ENCODE results near the gene FCAMR.
A peak's percentile ranks its signal among the peaks of the same experiment; 100 is the strongest.

The FCAMR gene

GRCh38 chr1:207002724-207003146 is 32.5 kb upstream of the FCAMR start:
- DNase-seq = no peak
- in situ Hi-C loops (cut with HindIII; ENCODE audit: low pct_ligation_motif_present, low pct_unique_long_range_greater_than_20kb, low sequenced_read_pairs) = no loop called here

GRCh38 chr1:207001492-207002245 is 31.4 kb upstream of the FCAMR start:
- no peak for DNase-seq
- in situ Hi-C loops (cut with HindIII; ENCODE audit: low pct_ligation_motif_present, low pct_unique_long_range_greater_than_20kb, low sequenced_read_pairs) = no loop called here

DNA sequence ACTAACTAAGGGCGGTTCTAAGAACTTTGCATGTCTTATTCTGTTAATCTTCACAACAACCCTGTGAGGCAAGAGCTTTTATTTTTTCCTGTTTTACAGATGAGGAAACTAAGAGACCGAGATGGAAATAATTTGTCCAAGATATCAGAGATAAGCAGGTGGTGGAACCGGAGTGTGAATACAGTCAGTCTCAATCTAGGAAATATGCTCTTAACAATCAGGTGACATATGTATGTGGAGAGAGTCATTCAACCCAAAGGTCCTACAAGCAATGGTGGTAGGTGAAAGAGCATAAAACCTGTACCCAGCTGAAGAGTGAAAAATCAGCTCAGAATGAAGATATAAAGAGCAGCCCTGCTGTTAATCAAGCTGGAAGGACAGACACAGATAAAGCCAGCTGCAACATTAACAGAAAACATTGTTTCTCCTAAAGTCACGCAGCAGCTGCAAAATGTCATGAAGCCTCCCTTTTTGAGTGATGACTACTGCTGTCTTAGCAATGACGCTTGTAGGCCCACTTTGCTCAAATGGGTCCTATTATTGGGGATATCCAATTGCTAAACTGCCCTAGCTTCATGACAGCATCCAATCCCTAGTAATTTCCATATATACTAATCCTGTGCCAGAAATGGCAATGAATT is 30.5 kb upstream of the FCAMR start:
- DNase-seq = no peak
- in situ Hi-C loops (cut with HindIII; ENCODE audit: low pct_ligation_motif_present, low pct_unique_long_range_greater_than_20kb, low sequenced_read_pairs) = no loop called here

DNA sequence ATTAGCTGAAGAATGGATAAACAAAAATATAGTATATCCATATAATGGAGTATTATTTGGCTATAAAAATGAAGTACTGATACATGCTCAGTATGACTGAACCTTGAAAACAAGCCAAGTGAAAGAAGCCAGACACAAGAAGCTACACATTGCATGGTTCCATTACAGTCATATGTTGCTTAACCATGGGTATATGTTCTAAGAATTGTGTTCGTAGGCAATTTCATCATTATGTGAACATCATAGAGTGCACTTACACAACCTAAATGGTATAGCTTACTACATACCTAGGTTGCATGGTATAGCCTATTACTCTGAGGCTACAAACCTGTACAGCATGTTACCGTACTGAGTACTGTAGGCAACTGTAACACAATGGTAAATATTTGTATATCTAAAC is 28.6 kb upstream of the FCAMR start:
- in situ Hi-C loops (cut with HindIII; ENCODE audit: low pct_ligation_motif_present, low pct_unique_long_range_greater_than_20kb, low sequenced_read_pairs) = no loop called here
- DNase-seq = no peak

DNA sequence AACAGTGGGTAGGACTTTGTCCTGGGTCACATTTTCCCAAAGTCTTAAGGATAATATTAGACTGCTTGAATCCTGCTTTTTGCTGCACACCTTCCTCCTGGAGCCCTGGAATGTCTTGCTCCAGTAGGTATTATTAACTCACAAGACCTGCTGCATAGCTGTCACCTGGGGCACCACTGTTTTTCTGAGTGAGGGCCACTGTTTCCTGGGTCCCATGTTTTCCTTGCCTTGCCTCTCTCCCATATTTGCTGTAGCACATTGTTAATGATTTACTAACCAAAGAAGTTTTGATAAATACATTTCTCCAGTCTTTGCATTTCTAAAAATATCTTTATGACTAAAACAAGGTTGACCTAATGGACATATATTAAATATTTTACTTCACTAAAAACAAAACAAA is 22.5 kb upstream of the FCAMR start:
- in situ Hi-C loops (cut with HindIII; ENCODE audit: low pct_ligation_motif_present, low pct_unique_long_range_greater_than_20kb, low sequenced_read_pairs) = no loop called here
- DNase-seq = no peak

- in situ Hi-C loops (cut with HindIII; ENCODE audit: low pct_ligation_motif_present, low pct_unique_long_range_greater_than_20kb, low sequenced_read_pairs) = no loop called here
- no peak for DNase-seq
Observed at GRCh38 chr1:206987873-206988272, 17.6 kb upstream of the FCAMR start.

- DNase-seq = no peak
- in situ Hi-C loops (cut with HindIII; ENCODE audit: low pct_ligation_motif_present, low pct_unique_long_range_greater_than_20kb, low sequenced_read_pairs) = no loop called here
Observed at GRCh38 chr1:206986885-206987284, 16.6 kb upstream of the FCAMR start.

GRCh38 chr1:206986402-206986801 is 16.1 kb upstream of the FCAMR start:
- in situ Hi-C loops (cut with HindIII; ENCODE audit: low pct_ligation_motif_present, low pct_unique_long_range_greater_than_20kb, low sequenced_read_pairs) = no loop called here
- DNase-seq = no peak

DNA sequence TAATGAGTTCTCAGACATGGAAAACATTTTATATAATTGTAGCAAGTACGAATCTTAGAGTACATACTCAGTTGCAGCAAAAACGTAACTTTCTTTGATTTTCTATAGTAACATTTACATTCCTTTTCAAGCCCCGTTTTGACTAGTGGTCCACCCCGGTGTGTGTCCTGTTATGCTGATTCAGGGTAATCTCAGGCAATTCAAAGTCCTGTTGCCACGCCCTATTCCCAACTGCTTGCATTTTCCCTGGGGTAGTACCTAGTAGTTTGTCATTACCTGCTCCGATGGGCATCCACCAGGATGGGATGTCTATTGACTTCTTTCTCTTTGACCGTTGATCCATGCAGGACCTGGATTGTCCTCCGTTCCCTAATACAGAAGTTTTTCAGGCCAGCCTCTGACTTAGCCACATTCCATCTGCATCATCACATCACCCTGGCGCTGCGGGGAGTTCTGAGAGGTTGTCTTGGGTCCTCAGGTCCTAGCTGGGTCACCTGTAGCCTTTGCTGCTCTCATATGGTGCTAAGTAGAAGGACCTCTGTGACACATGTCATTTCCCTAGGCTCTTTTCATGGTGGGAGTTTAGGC is 15.0 kb upstream of the FCAMR start:
- in situ Hi-C loops (cut with HindIII; ENCODE audit: low pct_ligation_motif_present, low pct_unique_long_range_greater_than_20kb, low sequenced_read_pairs) = no loop called here
- DNase-seq = no peak

- peak; percentile 71 for DNase-seq
- in situ Hi-C loops (cut with HindIII; ENCODE audit: low pct_ligation_motif_present, low pct_unique_long_range_greater_than_20kb, low sequenced_read_pairs) = no loop called here
Observed at GRCh38 chr1:206982216-206982615, 12.0 kb upstream of the FCAMR start.

- DNase-seq = peak; percentile 59
Observed at GRCh38 chr1:206979379-206980043, 9.3 kb upstream of the FCAMR start.

DNA sequence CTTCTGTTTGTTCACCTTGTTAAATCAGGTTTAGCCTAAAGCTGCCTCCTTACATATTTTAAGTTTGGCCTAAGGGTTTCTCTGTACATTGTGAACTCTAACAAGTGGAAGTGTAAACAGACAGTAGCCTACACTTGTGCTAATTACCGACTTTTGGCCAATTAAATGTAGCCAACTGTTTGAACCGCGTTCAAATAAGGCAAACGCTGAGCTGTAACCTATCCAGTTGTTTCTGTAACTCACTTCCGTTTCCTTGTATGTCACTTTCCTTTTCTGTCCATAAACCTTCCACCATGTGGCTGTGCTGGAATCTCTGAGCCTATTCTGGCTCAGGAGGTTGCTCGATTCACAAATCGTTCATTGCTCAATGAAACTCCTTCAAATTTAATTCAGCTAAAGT is 8.0 kb upstream of the FCAMR start:
- in situ Hi-C loops (cut with HindIII; ENCODE audit: low pct_ligation_motif_present, low pct_unique_long_range_greater_than_20kb, low sequenced_read_pairs) = no loop called here

More at GRCh38 chr1:206979379-206980043, 9.3 kb upstream of the FCAMR start:
- in situ Hi-C loops (cut with HindIII; ENCODE audit: low pct_ligation_motif_present, low pct_unique_long_range_greater_than_20kb, low sequenced_read_pairs) = no loop called here

GRCh38 chr1:206975306-206975705 is 5.0 kb upstream of the FCAMR start:
- in situ Hi-C loops (cut with HindIII; ENCODE audit: low pct_ligation_motif_present, low pct_unique_long_range_greater_than_20kb, low sequenced_read_pairs) = no loop called here
- no peak for DNase-seq

More for the DNA sequence above, 8.0 kb upstream of the FCAMR start:
- DNase-seq = no peak

DNA sequence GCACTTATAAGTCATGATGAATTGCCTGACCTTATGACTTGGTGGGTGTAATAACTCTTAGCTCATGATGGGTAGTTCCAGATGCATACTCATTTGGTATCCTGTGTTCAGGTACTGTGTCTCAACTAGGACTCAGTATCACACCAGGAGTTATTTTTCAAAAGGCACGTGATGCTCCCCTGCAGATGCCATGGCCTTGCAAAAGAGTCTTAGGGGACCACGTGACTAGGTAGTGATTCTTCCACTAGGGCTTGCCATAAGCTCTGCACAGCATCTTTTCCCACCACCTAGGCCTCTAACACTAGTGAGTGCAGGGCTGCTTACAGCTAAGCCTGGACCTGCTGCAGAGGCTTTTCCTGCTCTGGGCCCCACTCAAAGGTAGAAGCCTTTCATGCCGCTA is 3.9 kb upstream of the FCAMR start:
- no peak for DNase-seq
- in situ Hi-C loops (cut with HindIII; ENCODE audit: low pct_ligation_motif_present, low pct_unique_long_range_greater_than_20kb, low sequenced_read_pairs) = no loop called here

GRCh38 chr1:206972728-206973127 is 2.5 kb upstream of the FCAMR start:
- no peak for DNase-seq
- in situ Hi-C loops (cut with HindIII; ENCODE audit: low pct_ligation_motif_present, low pct_unique_long_range_greater_than_20kb, low sequenced_read_pairs) = no loop called here

- in situ Hi-C loops (cut with HindIII; ENCODE audit: low pct_ligation_motif_present, low pct_unique_long_range_greater_than_20kb, low sequenced_read_pairs) = no loop called here
- DNase-seq = no peak
Observed at GRCh38 chr1:206971029-206971655, 882 bp upstream of the FCAMR start.

DNA sequence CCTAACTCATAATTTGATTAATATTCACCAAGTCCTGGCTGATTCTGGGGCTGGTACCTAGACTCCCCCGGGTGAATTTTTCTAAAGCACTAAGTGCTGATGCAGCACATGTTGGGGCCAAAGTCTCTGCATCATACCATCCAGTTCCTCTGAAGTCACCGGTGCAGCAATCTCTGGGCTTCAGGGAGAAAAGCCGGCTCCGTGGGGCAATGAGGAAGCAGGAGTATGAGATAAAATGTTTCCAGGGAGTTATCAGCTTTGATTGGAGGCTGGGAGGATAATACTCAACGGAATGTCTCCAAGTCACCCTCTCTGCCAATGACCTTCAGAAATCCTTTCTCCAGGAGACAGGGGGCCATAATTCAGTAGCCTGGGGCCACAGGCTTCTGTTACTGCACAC is 1.2 kb downstream of the FCAMR start:
- in situ Hi-C loops (cut with HindIII; ENCODE audit: low pct_ligation_motif_present, low pct_unique_long_range_greater_than_20kb, low sequenced_read_pairs) = no loop called here
- no peak for DNase-seq

DNA sequence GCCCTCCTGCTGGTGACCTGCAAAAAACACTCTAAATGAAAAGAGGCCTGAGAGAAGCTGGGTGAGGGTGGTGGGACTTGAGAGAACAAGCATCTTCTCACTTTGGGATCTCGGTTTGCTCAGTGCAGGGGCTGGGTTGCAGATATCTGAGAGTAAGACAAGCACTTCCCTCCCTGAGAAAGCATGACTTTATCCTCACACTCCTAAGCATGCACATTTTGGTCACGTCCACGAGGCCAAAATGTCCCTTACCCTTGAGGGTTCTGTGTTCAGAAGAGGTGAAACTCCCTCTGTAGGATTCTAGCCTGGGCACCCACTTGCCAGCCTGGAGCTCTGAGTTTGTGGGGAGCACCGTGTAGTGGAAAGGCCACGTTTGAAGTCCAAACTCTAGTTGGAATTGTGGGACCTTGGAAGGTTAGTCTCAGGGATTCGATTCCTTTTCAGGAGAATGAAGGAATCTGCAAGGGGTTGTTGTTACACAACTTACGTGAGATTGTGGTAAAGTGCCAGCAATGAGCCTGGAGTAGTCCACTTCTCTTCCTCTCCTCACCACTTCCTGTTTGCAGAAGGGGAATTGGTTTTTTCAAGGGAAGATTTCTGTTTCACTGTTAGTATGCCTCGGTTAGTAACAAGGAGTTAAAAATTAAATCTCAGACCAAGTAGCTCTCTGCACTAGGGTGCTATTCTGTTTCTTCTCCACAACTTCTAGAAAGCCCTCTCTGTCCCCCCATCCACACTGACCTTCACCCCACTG is 3.0 kb downstream of the FCAMR start:
- in situ Hi-C loops (cut with HindIII; ENCODE audit: low pct_ligation_motif_present, low pct_unique_long_range_greater_than_20kb, low sequenced_read_pairs) = no loop called here
- DNase-seq = peak; percentile 27
